Right lobe of liver (tissue), 4 donors: ENCODE data around the gene CD300A.

Experiments
- CTCF ChIP-seq, 4 donors: fragments of 200-600 bp in 3 of 4; fragments of 450-650 bp in 1 of 4; IDR thresholded peaks; one replicate each; pipeline versions ENCODE4 v1.5.1 to v1.8.0; 2016 to 2022; ENCODE audit warnings: antibody characterized with exemption in 4 of 4, mild to moderate bottlenecking in 2 of 4
- POLR2A ChIP-seq: fragments of 450-650 bp; IDR thresholded peaks from one replicate; pipeline ENCODE4 v1.6.1; 2017; ENCODE audit warnings: antibody characterized with exemption, mild to moderate bottlenecking
- donor health status: DM: no; HTN: no; CAD: no.
- donor health status: DM: no; HTN: no; CAD: no.
- donor health status: DM: no; HTN: yes; CAD: no.

GRCh38 chr17:74484066-74484465, 17.6 kb downstream of the CD300A start:
- no peak for TF ChIP-seq CTCF (IDR thresholded peaks at IDR 0.05)
- no peak for TF ChIP-seq POLR2A
